ENCODE data around the gene KCTD11.
"Not testable (repeated sequence)": the region's sequence is repeated elsewhere in the genome, so short reads cannot be mapped to it uniquely, and the experiment has no call there.

The KCTD11 gene

GRCh38 chr17:7346761-7347614 is 5.0 kb upstream of the KCTD11 start:
- no peak for DNase-seq (ENCODE audit: low spot score)

- DNase-seq (ENCODE audit: low spot score), result no peak
These were observed 4.1 kb upstream of the KCTD11 start for GRCh38 chr17:7347630-7348477.

- DNase-seq (ENCODE audit: low spot score), result no peak
These were observed 3.3 kb upstream of the KCTD11 start for GRCh38 chr17:7348478-7349242.

GRCh38 chr17:7352503-7352889 is 534 bp downstream of the KCTD11 start:
- no peak for DNase-seq (ENCODE audit: low spot score)

GRCh38 chr17:7352910-7353635 is 1.1 kb downstream of the KCTD11 start:
- no peak for DNase-seq (ENCODE audit: low spot score)

- DNase-seq (ENCODE audit: low spot score), result peak; percentile 25
These were observed 2.4 kb downstream of the KCTD11 start for GRCh38 chr17:7354262-7354843.

GRCh38 chr17:7355053-7355452 is 3.1 kb downstream of the KCTD11 start, which contains the start of gene TMEM95:
TMEM95 (plus strand) TSS chr17:7355156; CDS start chr17:7355205, 49 bp downstream.
- peak; percentile 43 for DNase-seq (ENCODE audit: low spot score)

- no peak for DNase-seq (ENCODE audit: low spot score)
These were observed 3.6 kb downstream of the KCTD11 start for GRCh38 chr17:7355573-7355972.

GRCh38 chr17:7356072-7356549 is 4.1 kb downstream of the KCTD11 start:
- peak; percentile 81 for DNase-seq (ENCODE audit: low spot score)

- DNase-seq (ENCODE audit: low spot score), result no peak
These were observed 4.8 kb downstream of the KCTD11 start for GRCh38 chr17:7356756-7357155.

- DNase-seq (ENCODE audit: low spot score), result no peak
These were observed 5.4 kb downstream of the KCTD11 start for GRCh38 chr17:7357381-7357780.

GRCh38 chr17:7361906-7362305 is 9.9 kb downstream of the KCTD11 start:
- DNase-seq (ENCODE audit: low spot score), result no peak

GRCh38 chr17:7363311-7363710 is 11.3 kb downstream of the KCTD11 start:
- no peak for DNase-seq (ENCODE audit: low spot score)

- not testable (repeated sequence) for DNase-seq (ENCODE audit: low spot score)
These were observed 14.0 kb downstream of the KCTD11 start for GRCh38 chr17:7365963-7366362.

GRCh38 chr17:7367083-7367482 is 15.1 kb downstream of the KCTD11 start:
- DNase-seq (ENCODE audit: low spot score), result no peak

- no peak for DNase-seq (ENCODE audit: low spot score)
These were observed 16.1 kb downstream of the KCTD11 start for GRCh38 chr17:7367918-7368598.

- DNase-seq (ENCODE audit: low spot score), result not testable (repeated sequence)
These were observed 16.6 kb downstream of the KCTD11 start for GRCh38 chr17:7368599-7368994.

GRCh38 chr17:7369825-7370224 is 17.9 kb downstream of the KCTD11 start:
- no peak for DNase-seq (ENCODE audit: low spot score)

- no peak for DNase-seq (ENCODE audit: low spot score)
These were observed 18.9 kb downstream of the KCTD11 start for GRCh38 chr17:7370853-7371252.

- DNase-seq (ENCODE audit: low spot score), result no peak
These were observed 22.4 kb downstream of the KCTD11 start for GRCh38 chr17:7374353-7374752.

Measured in hematopoietic multipotent progenitor cell treated with erythropoietin and hydrocortisone succinate and interleukin-3 and kit ligand, for 17 days (in vitro differentiated cells).